K562 (cell line): Measurements from ENCODE around the gene TNFAIP8L1. TPM values are rescaled to one million over a fixed set of nuclear protein-coding genes. Genes with fewer than 3 reads are reported as not detected.
A peak's percentile ranks its signal among the peaks of the same experiment; 100 is the strongest.

Experiments
- ATAC-seq: fragments of 200-7000 bp; cut with Tn5 transposase; 3 replicates; pipeline ENCODE4 v1.9.1; 2020; ENCODE audit warnings: moderate library complexity
- BruUV-seq: library from RNA; stranded (reverse); fragments of 400-500 nt; replicated peaks from 2 replicates; lab custom pipeline; 2021; lab: Mats Ljungman, UMichigan
- CTCF ChIA-PET: fragments of 300-600 bp; formaldehyde crosslinking; extraction: SDS; loops from one replicate; lab custom pipeline; 2021; ENCODE audit warnings: low intra/inter-chr PET ratio; lab: Yijun Ruan, JAX
- POLR2A ChIA-PET: fragments of 300-600, 350-650 bp; sonication (Branson Sonifier 250); formaldehyde crosslinking; extraction: SDS; loops from one replicate; lab custom pipeline; 2021; ENCODE audit warnings: antibody characterized with exemption, inconsistent platforms; lab: Yijun Ruan, JAX
- DNase-seq, 4 experiments: peaks; one replicate each; pipeline versions ENCODE4 v3.0.0 to v3.0.0-alpha.2; 2011 to 2018; ENCODE audit warnings: low spot score in 3 of 4, mixed read lengths in 3 of 4; ENCODE audit errors: extremely low read depth in 1 of 4
- FAIRE-seq: peaks from 2 replicates; lab custom pipeline; 2011; peaks lifted over from hg19 to GRCh38; lab: Jason Lieb, UNC
- H2AFZ ChIP-seq: 2 replicates; pipeline ENCODE4 v1.6.0; 2011; ENCODE audit warnings: low read depth, low read length, control low read depth, inconsistent platforms
- H3K27ac ChIP-seq: fragments of 200-600 bp; 3 replicates; pipeline ENCODE4 v1.8.0; 2011; ENCODE audit warnings: low read depth, mild to moderate bottlenecking, control low read depth, inconsistent platforms, low read length, moderate library complexity, mixed read lengths; ENCODE audit errors: extremely low read depth
- H3K27me3 ChIP-seq, 2 experiments: fragments of 300-600 bp in 1 of 2; 2 replicates in 1 of 2; 3 replicates in 1 of 2; pipeline versions ENCODE4 v1.6.0 to v1.8.0; 2011; ENCODE audit warnings: inconsistent platforms in 2 of 2, low read length in 2 of 2, mild to moderate bottlenecking in 1 of 2, mixed read lengths in 1 of 2, moderate library complexity in 1 of 2; ENCODE audit not compliant: control insufficient read depth in 2 of 2, insufficient read depth in 2 of 2
- H3K36me3 ChIP-seq: fragments of 300-600 bp; 3 replicates; pipeline ENCODE4 v1.8.0; 2011; ENCODE audit warnings: mild to moderate bottlenecking, low read length, inconsistent platforms; ENCODE audit not compliant: control insufficient read depth, insufficient read depth
- H3K4me1 ChIP-seq, 2 experiments: fragments of 200-600 bp in 1 of 2; replicated peaks in 1 of 2; 2 replicates in 1 of 2; 3 replicates in 1 of 2; pipeline versions ENCODE4 v1.5.1 to v1.8.0; 2011; ENCODE audit warnings: inconsistent platforms in 2 of 2, low read length in 2 of 2, mild to moderate bottlenecking in 1 of 2, mixed read lengths in 1 of 2, moderate library complexity in 1 of 2; ENCODE audit not compliant: control insufficient read depth in 2 of 2, insufficient read depth in 2 of 2
- H3K4me2 ChIP-seq: 2 replicates; pipeline ENCODE4 v1.6.1; 2011; ENCODE audit warnings: low read length, control low read depth, inconsistent platforms, mixed read lengths; ENCODE audit not compliant: insufficient read depth
- H3K4me3 ChIP-seq: fragments of 200-600 bp; sonication (generic), shearing (Covaris generic); 2 replicates; pipeline ENCODE4 v1.5.1; 2016; ENCODE audit warnings: control low read depth, inconsistent platforms
- H3K79me2 ChIP-seq: fragments of 200-600 bp; 3 replicates; pipeline ENCODE4 v1.8.0; 2011; ENCODE audit warnings: low read length, inconsistent platforms; ENCODE audit not compliant: control insufficient read depth, insufficient read depth
- H3K9ac ChIP-seq, 2 experiments: 2 replicates each; pipeline versions ENCODE4 v1.6.0 to v1.6.1; 2011; ENCODE audit warnings: low read depth in 2 of 2, low read length in 2 of 2, control low read depth in 1 of 2, inconsistent platforms in 1 of 2, mild to moderate bottlenecking in 1 of 2, mixed read lengths in 1 of 2; ENCODE audit not compliant: insufficient read depth in 1 of 2
- H3K9me1 ChIP-seq: one replicate; pipeline ENCODE4 v1.6.0; 2011; ENCODE audit warnings: inconsistent platforms, mild to moderate bottlenecking, low read length, moderate library complexity; ENCODE audit not compliant: control insufficient read depth, insufficient read depth
- H3K9me3 ChIP-seq: replicated peaks from 2 replicates; pipeline ENCODE4 v1.5.1; 2011; ENCODE audit warnings: low read depth, low read length, inconsistent platforms; ENCODE audit not compliant: control insufficient read depth, insufficient read depth
- H4K20me1 ChIP-seq: replicated peaks from 2 replicates; pipeline ENCODE4 v1.6.1; 2011; ENCODE audit warnings: low read length, inconsistent platforms, mixed read lengths; ENCODE audit not compliant: control insufficient read depth, insufficient read depth
- ADNP ChIP-seq: fragments of 200-800 bp; sonication (Bioruptor generic); IDR thresholded peaks from 2 replicates; pipeline ENCODE4 v1.6.1; 2016; ENCODE audit warnings: missing genetic modification characterization, missing compliant biosample characterization
- ASH1L ChIP-seq: fragments of 450-650 bp; IDR thresholded peaks from 2 replicates; pipeline ENCODE4 v1.6.1; 2018; ENCODE audit warnings: borderline replicate concordance, mild to moderate bottlenecking, low read depth; ENCODE audit not compliant: partially characterized antibody
- BCOR ChIP-seq: fragments of 450-650 bp; IDR thresholded peaks from 2 replicates; pipeline ENCODE4 v1.6.1; 2016
- C11orf30 ChIP-seq: fragments of 450-650 bp; IDR thresholded peaks from 2 replicates; pipeline ENCODE4 v1.6.1; 2016; ENCODE audit warnings: low read depth, mild to moderate bottlenecking
- CBX1 ChIP-seq: sonication (generic); IDR thresholded peaks from 2 replicates; pipeline ENCODE4 v1.6.1; 2016; ENCODE audit warnings: antibody characterized with exemption, low read depth, mild to moderate bottlenecking
- CBX3 ChIP-seq, 2 experiments: IDR thresholded peaks; 1 replicate in 1 of 2; 2 replicates in 1 of 2; pipeline ENCODE4 v1.6.1; 2012; ENCODE audit warnings: inconsistent platforms in 2 of 2, low read length in 2 of 2, borderline replicate concordance in 1 of 2, control low read depth in 1 of 2
- CBX8 ChIP-seq: fragments of 200-600 bp; sonication (generic); IDR thresholded peaks from 2 replicates; pipeline ENCODE4 v1.6.1; 2012; ENCODE audit warnings: borderline replicate concordance, mixed run types, low read depth, mild to moderate bottlenecking, moderate library complexity, mixed read lengths, low read length, control low read depth, inconsistent platforms; ENCODE audit not compliant: poor library complexity, severe bottlenecking; ENCODE audit errors: extremely low read depth
- ESRRA ChIP-seq: fragments of 450-650 bp; IDR thresholded peaks from 2 replicates; pipeline ENCODE4 v1.6.1; 2014; ENCODE audit warnings: low read depth, mild to moderate bottlenecking, moderate library complexity, borderline replicate concordance
- GTF2E2 ChIP-seq: fragments of 200-800 bp; sonication (Bioruptor generic); IDR thresholded peaks from 2 replicates; pipeline ENCODE4 v1.6.1; 2016; ENCODE audit warnings: missing genetic modification characterization, missing compliant biosample characterization
- HDAC6 ChIP-seq: IDR thresholded peaks from 2 replicates; pipeline ENCODE4 v1.6.1; 2012; ENCODE audit warnings: low read depth, mild to moderate bottlenecking, control low read depth, inconsistent platforms, low read length, moderate library complexity
- KLF10 ChIP-seq: fragments of 250-450 bp; sonication (Bioruptor Pico); IDR thresholded peaks from 2 replicates; pipeline ENCODE4 v1.6.1; 2021; ENCODE audit warnings: matching md5 sums
- MYNN ChIP-seq, 2 experiments: sonication (generic); formaldehyde crosslinking in 1 of 2; IDR thresholded peaks; 2 replicates each; pipeline versions ENCODE4 v1.5.0 to v1.6.1; 2016 to 2020; ENCODE audit warnings: antibody characterized with exemption in 1 of 2, missing genetic modification reagents in 1 of 2
- NCOR1 ChIP-seq: fragments of 450-650 bp; IDR thresholded peaks from 2 replicates; pipeline ENCODE4 v1.6.1; 2016; ENCODE audit warnings: mild to moderate bottlenecking, moderate library complexity
- NR1H2 ChIP-seq: sonication (generic); formaldehyde crosslinking; IDR thresholded peaks from 2 replicates; pipeline ENCODE4 v1.4.0; 2020; ENCODE audit warnings: mild to moderate bottlenecking, missing genetic modification reagents
- POLR2G ChIP-seq: fragments of 200-400 bp; formaldehyde crosslinking; IDR thresholded peaks from 2 replicates; pipeline ENCODE4 v1.6.1; 2017; ENCODE audit warnings: low read depth, mild to moderate bottlenecking, antibody characterized with exemption, low read length, moderate library complexity
- PTBP1 ChIP-seq: fragments of 200-400 bp; formaldehyde crosslinking; IDR thresholded peaks from 2 replicates; pipeline ENCODE4 v1.6.1; 2017; ENCODE audit warnings: low read depth, low read length
- PYGO2 ChIP-seq: fragments of 450-650 bp; IDR thresholded peaks from 2 replicates; pipeline ENCODE4 v1.6.1; 2016; ENCODE audit warnings: mild to moderate bottlenecking, missing genetic modification characterization, moderate library complexity, missing compliant biosample characterization
- RBFOX2 ChIP-seq: fragments of 200-400 bp; formaldehyde crosslinking; IDR thresholded peaks from 2 replicates; pipeline ENCODE4 v1.6.1; 2017; ENCODE audit warnings: low read depth, mild to moderate bottlenecking, low read length, moderate library complexity
- SMARCA5 ChIP-seq: fragments of 450-650 bp; IDR thresholded peaks from 2 replicates; pipeline ENCODE4 v1.6.1; 2016
- SPI1 ChIP-seq: IDR thresholded peaks from 2 replicates; pipeline ENCODE4 v1.6.1; 2011; ENCODE audit warnings: low read depth, low read length, control low read depth, borderline replicate concordance
- ZFP1 ChIP-seq: fragments of 450-650 bp; formaldehyde crosslinking; IDR thresholded peaks from 2 replicates; pipeline ENCODE4 v1.4.0; 2020; ENCODE audit warnings: mild to moderate bottlenecking, mixed read lengths
- ZSCAN29 ChIP-seq: fragments of 450-650 bp; IDR thresholded peaks from 2 replicates; pipeline ENCODE4 v1.6.1; 2017
- WGBS: fragments of 100-300 bp; shearing (Covaris generic); methylation state at CpG from one replicate; pipeline ENCODE4 v1.1.6; 2016; ENCODE audit warnings: low coverage, mixed read lengths; ENCODE audit not compliant: insufficient coverage; ENCODE audit errors: missing lambda C conversion rate; 5-methylcytosine and 5-hydroxymethylcytosine counted together
- in situ Hi-C: fragments of 300-500 bp; cut with MboI; formaldehyde crosslinking; loops from 4 replicates; pipeline ENCODE4 v1.15.0; 2018; ENCODE audit warnings: inconsistent platforms, mixed read lengths
- intact Hi-C: fragments of 100-400 bp; cut with micrococcal nuclease; formaldehyde crosslinking; loops from 2 replicates; pipeline ENCODE4 v1.14.2; 2022
- polyA plus RNA-seq, 8 experiments: library from polyadenylated mRNA; depleted of rRNA in 4 of 8; stranded (reverse) in 5 of 8; unstranded in 3 of 8; fragments of >200 nt; fragmentation: Nextera tagmentation in 2 of 8; fragmentation: Illumina TruSeq in 1 of 8; extraction: Ambion mirVana in 2 of 8; extraction: Trizol in 1 of 8; gene quantifications; 2 replicates each; pipeline versions ENCODE4 v1.2.1 to v1.2.3, GENCODE V29; 2011 to 2014; ENCODE audit warnings: inconsistent platforms in 1 of 8, missing spikeins in 1 of 8
- total RNA-seq, 7 experiments: library from RNA; depleted of rRNA in 6 of 7; stranded (reverse); fragments of >200 nt in 6 of 7; fragmentation: Illumina TruSeq in 2 of 7; extraction: Trizol in 2 of 7; gene quantifications; 2 replicates each; pipeline versions ENCODE4 v1.2.1 to v1.2.3, GENCODE V29; 2011 to 2021; ENCODE audit warnings: low replicate concordance in 1 of 7
- TF ChIP-seq, protein P1 (sequence below), 2 experiments: fragments of 450-650 bp; IDR thresholded peaks; 2 replicates each; pipeline ENCODE4 v1.6.1; 2016

Gene TNFAIP8L1
- total and polyA plus RNA-seq, 9 of the 15 experiments (the other 6 are each of a cell fraction or from before 2014, with no cell fraction given): 0.69 to 9.3 (median 4.9) TPM

DNA sequence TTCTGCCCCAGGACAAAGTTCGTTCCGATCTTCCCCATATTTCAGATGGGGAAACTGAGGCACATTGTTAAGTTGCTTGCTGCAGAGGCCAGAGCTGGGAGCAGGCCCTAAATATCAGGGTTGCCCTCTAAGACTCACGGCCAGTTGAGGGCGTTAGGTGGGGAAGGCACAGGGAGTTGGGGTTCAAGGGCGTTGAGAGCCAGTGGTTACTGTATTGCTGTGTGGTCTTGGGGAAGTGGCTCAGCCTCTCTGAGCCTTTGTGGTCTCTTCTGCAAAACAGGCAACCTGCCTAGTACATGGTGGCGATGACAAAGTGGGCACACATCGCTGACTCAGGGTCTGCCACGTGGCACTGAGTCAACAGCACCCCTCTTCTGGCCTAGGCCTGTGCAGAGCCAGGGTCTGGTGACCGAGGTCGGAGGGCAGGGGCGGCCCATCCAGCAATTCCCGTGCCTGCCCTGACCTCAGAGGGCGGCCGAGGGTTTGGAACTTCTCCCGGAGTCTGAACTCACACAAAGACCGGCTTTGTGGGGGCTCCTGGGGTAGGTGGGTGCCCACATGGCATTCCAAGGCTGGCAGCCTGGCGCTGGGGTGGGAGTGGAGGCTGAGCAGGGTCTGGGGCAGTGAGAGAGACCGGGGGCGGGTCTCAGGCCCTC, 10.2 kb downstream of the TNFAIP8L1 start:
- ChIA-PET CTCF (no interaction called here), POLR2A (interaction anchor here (1.0 kb wide), 1 partner anchor 91 kb away, joined by 3 read pairs; no protein-coding TSS in a partner anchor)
- no TSS peak for BruUV-seq
- WGBS: 75% methylated on average over 11 of the region's 19 CpGs
- intact Hi-C loops (no loop called here), in situ Hi-C loops (no loop called here)
- peak overlapping the region in 1 of 2 experiments; percentile 46; a peak in 1 of 4 replicates for H3K9ac ChIP-seq
- no peak overlapping the region for H3K4me2 ChIP-seq
- peaks cover 18% of the 10 kb centered on the region; the same call in 1 of the 3 replicates for H3K36me3 ChIP-seq
- no peak overlapping the region for H3K27ac ChIP-seq
- FAIRE-seq (no peak), DNase-seq (no peak), ATAC-seq (no peak)
- no peaks in the 10 kb centered on the region for H3K27me3 ChIP-seq
- H2AFZ ChIP-seq: no peak overlapping the region
- no peaks in the 10 kb centered on the region for H4K20me1 ChIP-seq
- H3K9me1 ChIP-seq: peaks cover under 1% of the 10 kb centered on the region
- H3K9me3 ChIP-seq: no peaks in the 10 kb centered on the region
- H3K4me1 ChIP-seq: peaks cover 2 to 22% of the 10 kb centered on the region in 2 experiments; a peak in 3 of 5 replicates
- H3K79me2 ChIP-seq: no peaks in the 10 kb centered on the region
- H3K4me3 ChIP-seq: no peak overlapping the region
- TF ChIP-seq CBX1 (peak; percentile 69; the same call in 1 of the 2 replicates), CBX8 (no peak), KLF10 (CRISPR knock-in tag) (no peak), NCOR1 (no peak), SPI1 (no peak), SMARCA5 (0 out of 2 replicates have a peak, but pooled peaks have one; percentile 56), ZFP1 (no peak), ESRRA (0 out of 2 replicates have a peak, but pooled peaks have one; percentile 21), PYGO2 (tag) (no peak), POLR2G (0 out of 2 replicates have a peak, but pooled peaks have one; percentile 35), HDAC6 (no peak), MYNN (IDR thresholded peaks at IDR 0.05) (no peak), MYNN (CRISPR knock-in tag; IDR thresholded peaks at IDR 0.05) (no peak), ZSCAN29 (no peak), ASH1L (no peak), GTF2E2 (tag) (no peak), BCOR (peak; percentile 97), C11orf30 (no peak), PTBP1 (peak; percentile 67; the same call in 1 of the 2 replicates), NR1H2 (CRISPR knock-in tag) (no peak), RBFOX2 (0 out of 2 replicates have a peak, but pooled peaks have one; percentile 24), CBX3 (IDR thresholded peaks at IDR 0.05; ENCODE audit: borderline replicate concordance in 1 of 2, low read length in 2 of 2) (no peak), ADNP (tag) (peak; percentile 74)
- TF ChIP-seq, protein P1, sequence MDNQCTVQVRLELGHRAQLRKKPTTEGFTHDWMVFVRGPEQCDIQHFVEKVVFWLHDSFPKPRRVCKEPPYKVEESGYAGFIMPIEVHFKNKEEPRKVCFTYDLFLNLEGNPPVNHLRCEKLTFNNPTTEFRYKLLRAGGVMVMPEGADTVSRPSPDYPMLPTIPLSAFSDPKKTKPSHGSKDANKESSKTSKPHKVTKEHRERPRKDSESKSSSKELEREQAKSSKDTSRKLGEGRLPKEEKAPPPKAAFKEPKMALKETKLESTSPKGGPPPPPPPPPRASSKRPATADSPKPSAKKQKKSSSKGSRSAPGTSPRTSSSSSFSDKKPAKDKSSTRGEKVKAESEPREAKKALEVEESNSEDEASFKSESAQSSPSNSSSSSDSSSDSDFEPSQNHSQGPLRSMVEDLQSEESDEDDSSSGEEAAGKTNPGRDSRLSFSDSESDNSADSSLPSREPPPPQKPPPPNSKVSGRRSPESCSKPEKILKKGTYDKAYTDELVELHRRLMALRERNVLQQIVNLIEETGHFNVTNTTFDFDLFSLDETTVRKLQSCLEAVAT (IDR thresholded peaks at IDR 0.05): no peak
